LNCAP (cell line): ENCODE data around the gene INSYN2B.

Experiments
- TF ChIP-seq, protein P1 (sequence below): fragments of 450-650 bp; IDR thresholded peaks from 2 replicates; pipeline ENCODE4 v1.5.1; 2017; ENCODE audit warnings: mild to moderate bottlenecking

The INSYN2B gene

DNA sequence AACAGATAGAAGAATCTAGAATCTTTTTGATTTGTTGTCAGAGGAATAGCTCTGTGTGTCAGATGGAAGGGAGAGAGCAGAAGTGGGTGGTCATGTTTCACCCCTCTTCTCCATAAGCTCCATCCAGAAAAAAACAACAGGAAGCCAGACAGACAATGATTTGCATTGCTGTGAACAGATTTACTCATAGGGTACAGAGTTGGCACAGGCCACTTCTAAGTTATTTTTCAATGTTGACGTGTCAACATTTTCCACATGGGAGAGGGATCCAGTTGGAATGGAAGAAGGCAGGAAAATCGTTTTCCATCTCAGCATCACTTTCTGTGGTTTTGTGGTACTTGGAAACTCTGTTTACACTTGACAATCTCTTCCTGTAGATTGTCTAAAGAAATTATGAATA lies 86.7 kb downstream of the INSYN2B start:
- TF ChIP-seq, protein P1, sequence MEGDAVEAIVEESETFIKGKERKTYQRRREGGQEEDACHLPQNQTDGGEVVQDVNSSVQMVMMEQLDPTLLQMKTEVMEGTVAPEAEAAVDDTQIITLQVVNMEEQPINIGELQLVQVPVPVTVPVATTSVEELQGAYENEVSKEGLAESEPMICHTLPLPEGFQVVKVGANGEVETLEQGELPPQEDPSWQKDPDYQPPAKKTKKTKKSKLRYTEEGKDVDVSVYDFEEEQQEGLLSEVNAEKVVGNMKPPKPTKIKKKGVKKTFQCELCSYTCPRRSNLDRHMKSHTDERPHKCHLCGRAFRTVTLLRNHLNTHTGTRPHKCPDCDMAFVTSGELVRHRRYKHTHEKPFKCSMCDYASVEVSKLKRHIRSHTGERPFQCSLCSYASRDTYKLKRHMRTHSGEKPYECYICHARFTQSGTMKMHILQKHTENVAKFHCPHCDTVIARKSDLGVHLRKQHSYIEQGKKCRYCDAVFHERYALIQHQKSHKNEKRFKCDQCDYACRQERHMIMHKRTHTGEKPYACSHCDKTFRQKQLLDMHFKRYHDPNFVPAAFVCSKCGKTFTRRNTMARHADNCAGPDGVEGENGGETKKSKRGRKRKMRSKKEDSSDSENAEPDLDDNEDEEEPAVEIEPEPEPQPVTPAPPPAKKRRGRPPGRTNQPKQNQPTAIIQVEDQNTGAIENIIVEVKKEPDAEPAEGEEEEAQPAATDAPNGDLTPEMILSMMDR = no peak

DNA sequence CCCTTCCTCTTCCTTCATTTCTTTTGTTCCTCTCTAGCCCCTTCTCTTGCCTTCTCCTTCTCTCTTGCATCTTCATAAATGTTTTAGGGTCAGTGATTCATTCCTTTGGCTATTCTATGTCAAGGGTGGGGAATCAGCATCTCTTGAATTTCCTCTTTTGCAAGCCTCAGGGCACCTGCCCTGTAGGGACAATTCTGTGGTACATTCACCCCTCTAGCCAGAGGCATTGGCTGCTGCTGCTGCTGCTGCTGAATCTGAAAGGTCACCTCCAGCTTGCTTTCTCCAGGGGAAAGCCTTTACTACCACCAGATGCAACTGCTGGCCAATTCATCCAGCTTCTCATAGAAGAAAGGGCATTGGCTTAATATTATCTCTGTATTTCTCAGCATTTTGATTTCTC lies 87.3 kb downstream of the INSYN2B start:
- TF ChIP-seq, protein P1 = no peak

DNA sequence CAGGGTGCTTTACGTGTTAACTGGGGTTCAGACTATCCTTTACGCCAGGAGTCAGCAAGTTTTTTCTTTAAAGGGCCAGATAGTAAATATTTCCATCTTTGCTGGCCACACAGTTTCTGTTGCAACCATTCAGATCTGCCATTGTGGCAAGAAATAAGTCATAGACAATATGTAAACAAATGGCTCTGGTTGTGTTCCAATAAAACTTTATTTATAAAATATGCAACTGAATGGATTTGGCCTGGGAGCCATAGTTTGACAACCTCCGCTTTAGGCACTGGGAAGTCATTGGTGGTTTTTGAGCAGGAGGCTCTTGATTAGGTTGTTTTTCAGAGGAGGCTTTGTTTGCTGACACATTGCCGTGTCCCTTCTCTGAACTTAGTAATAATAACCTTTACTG lies 90.7 kb downstream of the INSYN2B start:
- TF ChIP-seq, protein P1 = no peak

DNA sequence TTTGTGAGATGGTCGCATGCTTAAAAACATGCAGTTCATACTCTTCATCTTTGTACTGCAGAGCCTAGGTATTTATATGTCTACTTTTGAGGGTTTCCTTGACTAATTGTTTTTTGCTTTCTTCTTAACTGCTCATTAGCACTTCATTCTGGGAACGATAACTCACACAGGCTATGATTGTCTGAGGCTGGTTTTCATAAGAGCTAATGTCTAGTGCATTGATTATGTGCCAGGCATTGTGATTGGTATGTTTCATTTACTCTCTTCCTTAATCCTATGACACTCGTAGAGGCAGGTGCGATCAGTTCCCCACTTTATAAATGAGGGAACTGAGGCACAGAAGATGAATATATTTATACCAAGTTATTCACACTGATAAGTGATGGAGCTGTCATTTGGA lies 93.6 kb downstream of the INSYN2B start:
- TF ChIP-seq, protein P1 = no peak

DNA sequence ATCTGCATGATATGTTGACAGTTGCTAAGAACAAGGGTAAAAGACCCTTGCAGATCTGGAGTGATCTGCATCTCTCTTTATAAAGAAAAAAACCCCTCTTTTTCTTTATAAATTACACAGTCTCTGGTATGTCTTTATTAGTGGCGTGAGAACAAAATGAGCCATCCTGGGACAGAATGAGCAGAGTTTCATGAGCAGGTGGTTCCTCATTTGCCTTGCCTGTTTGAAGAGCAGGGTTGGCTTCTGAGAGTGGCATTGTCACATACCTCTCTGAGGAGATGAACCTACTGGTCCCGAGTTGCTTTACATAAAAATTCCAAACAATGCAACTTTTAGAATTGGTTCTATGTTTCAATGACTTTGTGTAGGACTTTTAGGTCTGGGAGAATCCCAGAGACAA lies 94.3 kb downstream of the INSYN2B start:
- TF ChIP-seq, protein P1 = no peak

DNA sequence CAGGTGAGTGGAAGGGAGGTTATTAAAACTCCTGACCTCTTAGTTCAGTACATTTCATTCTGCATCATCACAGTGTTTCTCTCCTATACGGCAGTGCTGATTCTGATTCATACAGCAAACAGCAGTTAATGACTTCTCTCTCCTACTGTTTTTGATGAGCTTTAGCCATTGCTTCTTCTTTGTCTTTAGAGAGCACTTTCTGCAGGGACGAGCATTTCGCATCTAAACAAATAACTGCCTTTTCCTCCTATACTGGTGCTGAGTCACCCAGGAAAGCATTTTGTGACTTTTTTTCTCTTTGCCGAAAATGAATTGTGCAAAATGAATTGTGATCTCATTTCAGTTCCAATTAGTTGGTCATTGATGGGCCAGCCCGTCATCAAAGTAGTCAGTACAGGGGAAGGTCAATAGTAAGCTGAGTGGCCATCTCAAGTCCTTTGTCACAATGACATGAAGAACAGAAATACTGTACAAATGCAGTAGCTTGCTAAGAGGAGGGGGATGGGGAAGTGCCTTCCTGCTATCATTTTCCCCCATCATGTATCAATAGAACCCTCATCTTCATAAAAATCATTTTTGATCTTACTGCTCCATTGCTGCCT lies 98.5 kb downstream of the INSYN2B start:
- TF ChIP-seq, protein P1 = no peak

DNA sequence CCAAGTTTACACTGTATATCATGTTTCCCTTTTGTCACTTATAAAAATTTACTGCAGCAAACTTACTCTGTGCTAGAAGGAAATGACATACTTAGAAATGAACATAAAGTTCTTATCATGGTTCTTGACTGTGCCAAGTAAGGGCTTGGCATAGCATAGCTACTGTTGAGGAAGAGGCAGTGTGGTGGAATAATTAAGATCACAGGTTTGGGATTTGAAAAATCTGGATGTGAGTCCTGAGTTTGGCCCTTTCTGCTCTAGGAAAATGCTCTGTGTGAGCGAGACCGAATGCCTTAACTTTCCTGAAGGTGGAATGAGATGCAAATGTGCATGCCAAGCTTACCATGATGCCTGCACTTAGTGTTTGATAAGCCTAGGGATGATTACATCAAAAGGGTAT lies 99.5 kb downstream of the INSYN2B start:
- TF ChIP-seq, protein P1 = no peak
